ENCODE results near the gene SOX13.

The SOX13 gene

GRCh38 chr1:204065174-204065985 lies 7.5 kb upstream of the SOX13 start:
- DNase-seq (ENCODE audit: low spot score) = no peak

GRCh38 chr1:204065986-204066300 lies 7.0 kb upstream of the SOX13 start:
- no peak for DNase-seq (ENCODE audit: low spot score)

- no peak for DNase-seq (ENCODE audit: low spot score)
These were observed 5.0 kb upstream of the SOX13 start for GRCh38 chr1:204067935-204068334.

GRCh38 chr1:204069887-204070286 lies 3.0 kb upstream of the SOX13 start:
- no peak for DNase-seq (ENCODE audit: low spot score)

GRCh38 chr1:204070895-204071294 lies 2.0 kb upstream of the SOX13 start:
- no peak for DNase-seq (ENCODE audit: low spot score)

GRCh38 chr1:204073837-204074273 lies 940 bp downstream of the SOX13 start:
- DNase-seq (ENCODE audit: low spot score) = no peak

GRCh38 chr1:204074274-204075138 lies 1.6 kb downstream of the SOX13 start:
- DNase-seq (ENCODE audit: low spot score) = peak; percentile 84

GRCh38 chr1:204075139-204075521 lies 2.2 kb downstream of the SOX13 start:
- peak; percentile 35 for DNase-seq (ENCODE audit: low spot score)

GRCh38 chr1:204075890-204076846 lies 3.3 kb downstream of the SOX13 start:
- no peak for DNase-seq (ENCODE audit: low spot score)

GRCh38 chr1:204076891-204077290 lies 4.0 kb downstream of the SOX13 start:
- DNase-seq (ENCODE audit: low spot score) = no peak

- DNase-seq (ENCODE audit: low spot score) = peak; percentile 38
These were observed 5.2 kb downstream of the SOX13 start for GRCh38 chr1:204077979-204078696.

- DNase-seq (ENCODE audit: low spot score) = no peak
These were observed 6.7 kb downstream of the SOX13 start for GRCh38 chr1:204079608-204079999.

GRCh38 chr1:204080163-204080903 lies 7.4 kb downstream of the SOX13 start:
- no peak for DNase-seq (ENCODE audit: low spot score)

- no peak for DNase-seq (ENCODE audit: low spot score)
These were observed 8.4 kb downstream of the SOX13 start for GRCh38 chr1:204081164-204081790.

- DNase-seq (ENCODE audit: low spot score) = no peak
These were observed 9.0 kb downstream of the SOX13 start for GRCh38 chr1:204081791-204082513.

GRCh38 chr1:204083491-204083890 lies 10.6 kb downstream of the SOX13 start:
- DNase-seq (ENCODE audit: low spot score) = no peak

- DNase-seq (ENCODE audit: low spot score) = no peak
These were observed 11.4 kb downstream of the SOX13 start for GRCh38 chr1:204084247-204084772.

- DNase-seq (ENCODE audit: low spot score) = no peak
These were observed 13.0 kb downstream of the SOX13 start for GRCh38 chr1:204085876-204086275.

- DNase-seq (ENCODE audit: low spot score) = no peak
These were observed 14.4 kb downstream of the SOX13 start for GRCh38 chr1:204087181-204087892.
